HG02938 (cell line): ENCODE measurements around the gene CDYL.

ENCODE experiments used
- ATAC-seq: cut with Tn5 transposase; IDR thresholded peaks from one replicate; pipeline ENCODE4 v1.9.1; 2021; ENCODE audit warnings: mild to moderate bottlenecking, moderate library complexity; ENCODE audit not compliant: unreplicated experiment

The CDYL gene

DNA sequence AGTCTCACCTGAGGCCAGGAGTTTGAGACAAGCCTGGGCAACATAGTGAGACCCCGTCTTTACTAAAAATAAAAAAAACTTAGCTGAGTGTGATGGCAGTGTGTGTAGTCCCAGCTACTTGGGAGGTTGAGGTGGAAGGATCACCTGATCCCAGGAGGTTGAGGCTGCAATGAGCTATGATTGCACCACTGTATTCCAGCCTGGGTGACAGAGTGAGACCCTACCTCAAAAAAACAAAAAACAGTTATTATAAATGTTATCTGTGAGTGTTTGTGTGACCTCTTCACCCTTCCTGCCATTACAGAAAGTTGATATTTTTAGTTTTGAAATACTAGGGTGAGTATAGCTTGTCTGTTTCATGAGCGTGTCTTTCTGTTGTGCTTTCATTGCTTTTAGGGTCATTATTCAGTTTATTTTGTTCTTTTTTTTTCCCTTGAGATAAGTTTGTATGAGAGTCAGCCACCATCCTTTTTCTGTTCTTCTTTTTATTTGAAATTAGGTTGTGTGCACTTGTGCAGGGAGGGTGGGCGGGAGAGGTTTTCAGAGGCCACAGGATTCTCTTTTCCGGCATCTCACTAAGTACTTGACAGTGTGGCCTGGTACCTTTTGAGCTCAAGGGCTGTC lies 26.2 kb downstream of the CDYL start:
- ATAC-seq = peak; percentile 62

GRCh38 chr6:4803343-4803744 lies 27.1 kb downstream of the CDYL start:
- no peak for ATAC-seq

DNA sequence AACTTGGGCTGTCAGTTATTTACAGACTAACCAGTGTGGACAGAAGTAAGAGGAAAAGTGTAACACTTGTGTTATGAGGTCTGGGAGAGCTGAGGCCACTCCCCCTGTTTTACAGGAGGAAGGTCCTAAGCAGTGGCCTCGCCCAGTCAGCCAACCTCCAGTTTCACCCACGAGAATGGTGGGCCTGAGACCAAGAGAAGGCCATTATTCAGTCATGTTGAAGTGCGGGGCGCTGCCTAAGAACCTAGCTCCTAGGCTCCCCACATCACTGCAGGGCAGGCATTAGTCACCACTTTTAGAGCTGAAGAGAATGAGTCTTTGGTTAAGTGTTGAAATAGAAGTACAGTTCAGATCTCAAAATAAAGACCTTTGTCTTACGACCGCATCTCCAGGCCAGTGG lies 27.9 kb downstream of the CDYL start:
- ATAC-seq = no peak

DNA sequence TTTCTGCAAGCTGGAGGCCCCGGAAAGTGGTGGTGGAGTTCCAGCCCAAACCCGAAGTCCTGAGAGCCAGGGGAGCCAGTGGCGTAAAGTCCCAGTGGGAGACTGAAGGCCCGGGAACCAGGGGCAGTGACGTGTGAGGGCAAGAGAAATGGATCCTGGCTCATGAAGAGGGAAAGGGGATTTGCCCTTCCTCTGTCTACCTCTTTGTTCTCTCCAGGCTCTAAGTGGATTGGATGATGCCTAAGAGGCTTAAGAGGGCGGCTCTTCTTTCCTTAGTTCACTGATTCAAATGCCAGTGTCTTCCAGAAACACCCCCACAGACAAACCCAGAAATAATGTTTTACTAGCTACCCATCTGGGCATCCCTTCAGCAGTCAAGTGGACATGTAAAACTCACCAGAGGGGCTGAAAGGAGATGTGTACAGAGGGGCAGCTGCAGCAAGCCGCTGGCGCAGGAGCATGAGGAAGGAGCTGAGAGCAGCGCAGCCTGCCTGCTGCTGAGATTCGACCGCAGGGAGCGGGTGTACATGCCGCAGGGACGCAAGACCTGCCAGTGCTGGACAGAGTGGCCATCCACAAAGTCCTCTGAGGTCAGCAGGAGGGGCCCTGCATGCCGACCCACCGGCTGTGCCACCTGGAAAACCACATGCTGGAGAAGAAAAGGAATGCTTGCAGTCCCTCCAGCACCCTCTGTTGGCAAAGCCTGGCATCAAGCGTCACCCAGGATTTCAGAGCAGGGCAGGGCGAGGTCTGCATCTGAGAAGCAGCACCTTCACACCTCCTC lies 29.5 kb downstream of the CDYL start:
- ATAC-seq = no peak

DNA sequence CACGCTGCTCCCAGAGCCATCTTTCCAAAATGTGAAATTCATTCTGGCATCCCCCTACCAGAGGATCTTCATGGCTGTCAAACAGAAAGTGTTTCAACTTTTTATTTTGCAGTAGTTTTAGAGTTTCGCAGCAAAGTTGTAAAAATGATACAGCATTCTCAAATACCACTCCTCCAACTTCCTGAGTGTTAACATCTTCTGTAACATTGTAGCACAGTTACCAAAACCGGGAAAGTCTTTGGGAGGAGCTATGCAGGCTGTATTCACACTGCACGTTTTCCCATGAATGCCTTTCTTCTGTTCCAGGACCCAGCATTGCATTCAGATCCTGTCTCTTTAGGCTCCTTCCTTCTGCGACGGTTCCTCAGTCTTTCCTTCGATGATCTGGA lies 30.1 kb downstream of the CDYL start:
- no peak for ATAC-seq

DNA sequence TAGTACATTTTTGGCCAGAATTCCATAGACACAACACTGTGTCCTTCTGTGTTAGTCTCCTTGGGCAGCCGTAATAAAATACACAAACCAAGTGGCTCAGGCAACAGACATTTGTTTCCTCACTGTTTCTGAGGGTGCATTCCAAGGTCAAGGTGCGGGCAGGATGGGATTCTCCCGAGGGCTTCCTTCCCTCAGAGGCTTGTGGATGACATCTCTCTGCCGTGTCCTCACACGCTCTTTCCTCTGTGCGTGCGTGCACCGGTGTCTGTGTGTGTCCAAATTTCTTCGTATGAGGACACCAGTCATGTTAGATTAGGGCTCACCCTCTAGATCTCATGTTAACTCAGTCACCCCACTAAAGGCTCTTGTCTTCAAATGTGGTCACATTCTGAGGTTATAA lies 30.6 kb downstream of the CDYL start:
- ATAC-seq = no peak

DNA sequence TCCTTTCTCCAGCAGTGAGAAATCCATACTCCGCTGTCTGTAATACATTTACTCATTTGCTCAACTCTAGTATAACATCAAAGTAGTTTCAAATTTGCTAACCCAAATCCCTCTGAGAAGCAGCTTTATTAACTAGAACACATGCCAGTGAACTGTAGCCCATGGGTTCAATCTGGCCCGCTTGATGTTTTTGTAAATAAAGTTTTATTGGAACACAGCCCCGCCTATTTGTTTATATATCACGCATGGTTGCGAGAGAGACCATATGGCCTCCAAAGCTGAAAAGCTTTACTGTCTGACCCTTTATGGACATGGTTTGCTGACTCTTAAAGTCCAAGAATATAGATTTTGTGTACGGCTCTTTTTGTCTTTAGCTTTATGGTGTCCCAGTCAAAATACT lies 32.2 kb downstream of the CDYL start:
- no peak for ATAC-seq

- no peak for ATAC-seq
These were observed 34.1 kb downstream of the CDYL start for GRCh38 chr6:4809999-4810918.

DNA sequence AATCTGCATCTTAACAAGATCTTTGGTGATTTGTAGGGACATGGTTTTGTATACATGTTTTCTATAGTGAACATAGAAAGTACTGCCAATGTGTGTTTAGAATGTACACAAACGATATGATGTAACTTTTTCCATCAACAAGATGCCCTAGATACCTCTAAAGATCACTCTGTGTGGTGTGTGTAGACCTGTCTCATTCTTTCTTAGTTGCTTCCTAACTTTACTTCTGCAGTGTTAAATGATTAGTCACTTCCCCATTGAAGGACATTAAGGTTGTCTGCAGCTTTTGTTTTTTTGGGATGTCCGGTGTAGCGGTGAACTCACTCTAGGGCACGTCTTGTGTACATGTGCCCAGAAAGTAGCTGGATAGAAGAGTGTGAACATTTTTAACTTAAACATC lies 35.9 kb downstream of the CDYL start:
- ATAC-seq = no peak

GRCh38 chr6:4813055-4813454 lies 36.9 kb downstream of the CDYL start:
- no peak for ATAC-seq

GRCh38 chr6:4814212-4814611 lies 38.0 kb downstream of the CDYL start:
- ATAC-seq = no peak

DNA sequence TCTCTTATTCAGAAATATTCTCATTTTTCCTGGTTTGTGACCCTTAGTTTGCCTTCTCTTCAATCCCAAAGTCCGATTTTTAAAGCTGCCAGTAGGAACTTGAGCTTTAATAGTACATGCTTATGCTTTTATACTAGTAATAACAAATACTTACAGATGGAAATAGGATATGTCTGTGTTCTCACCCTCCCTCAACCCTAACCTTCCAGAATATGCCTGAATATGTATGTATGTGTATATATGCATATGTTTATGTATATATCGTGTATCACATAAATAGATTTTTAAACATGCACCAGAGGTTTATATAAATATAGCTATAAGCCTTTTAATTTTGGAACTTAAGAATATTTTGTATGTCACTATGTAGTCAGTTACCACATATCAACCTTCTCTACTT lies 38.8 kb downstream of the CDYL start:
- ATAC-seq = no peak

DNA sequence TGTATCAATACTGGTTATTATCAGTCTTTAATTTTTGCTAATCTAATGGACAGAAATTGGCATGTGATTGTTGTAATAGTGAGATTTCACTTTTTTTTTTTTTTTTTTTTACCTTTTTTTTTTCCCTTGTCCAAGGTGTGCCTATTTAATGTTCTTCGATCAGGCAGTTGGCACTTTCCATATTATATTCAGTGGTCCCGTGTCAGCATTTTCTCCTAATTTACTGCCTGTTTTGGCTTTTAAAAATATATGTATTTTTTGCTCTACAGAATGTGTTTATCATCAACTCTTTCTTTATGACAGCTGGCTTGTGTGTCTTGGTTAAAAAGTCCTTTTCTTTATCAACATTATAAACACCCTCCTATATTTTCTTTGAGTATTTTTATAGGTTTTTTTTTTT lies 39.4 kb downstream of the CDYL start:
- no peak for ATAC-seq

- ATAC-seq = no peak
These were observed 40.7 kb downstream of the CDYL start for GRCh38 chr6:4816904-4817303.

GRCh38 chr6:4817551-4817950 lies 41.3 kb downstream of the CDYL start:
- no peak for ATAC-seq

DNA sequence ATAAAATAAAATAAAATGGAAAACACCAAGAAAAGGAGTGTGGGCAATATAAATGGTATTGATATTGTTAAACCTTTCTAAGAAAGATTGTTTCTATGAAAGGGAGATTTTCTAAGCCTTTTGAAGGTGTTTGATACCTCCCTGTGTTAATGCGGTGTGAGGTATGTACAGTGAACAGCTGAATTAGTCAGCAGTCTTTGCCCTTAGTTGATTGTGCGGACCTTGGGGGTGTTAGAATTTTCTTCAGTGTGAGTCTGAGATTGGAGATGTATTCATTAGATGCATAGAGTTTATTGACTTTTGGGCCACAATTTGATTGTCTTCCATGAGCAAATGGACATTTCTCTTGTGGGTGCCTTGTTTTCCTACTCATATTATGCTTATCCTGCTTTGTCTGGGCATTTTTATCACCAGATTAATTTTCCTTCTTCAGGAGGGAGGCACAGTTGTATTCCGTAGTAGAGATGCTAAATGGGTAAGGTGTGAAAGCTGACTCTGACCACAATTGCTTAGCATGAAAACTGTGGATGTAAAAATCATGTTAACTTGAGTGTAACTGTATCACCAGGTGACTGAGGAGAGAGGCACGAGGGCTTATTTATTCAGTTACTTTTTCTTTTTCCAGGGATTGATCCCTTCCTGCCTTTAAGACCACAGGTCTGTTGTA lies 42.2 kb downstream of the CDYL start:
- ATAC-seq = no peak

DNA sequence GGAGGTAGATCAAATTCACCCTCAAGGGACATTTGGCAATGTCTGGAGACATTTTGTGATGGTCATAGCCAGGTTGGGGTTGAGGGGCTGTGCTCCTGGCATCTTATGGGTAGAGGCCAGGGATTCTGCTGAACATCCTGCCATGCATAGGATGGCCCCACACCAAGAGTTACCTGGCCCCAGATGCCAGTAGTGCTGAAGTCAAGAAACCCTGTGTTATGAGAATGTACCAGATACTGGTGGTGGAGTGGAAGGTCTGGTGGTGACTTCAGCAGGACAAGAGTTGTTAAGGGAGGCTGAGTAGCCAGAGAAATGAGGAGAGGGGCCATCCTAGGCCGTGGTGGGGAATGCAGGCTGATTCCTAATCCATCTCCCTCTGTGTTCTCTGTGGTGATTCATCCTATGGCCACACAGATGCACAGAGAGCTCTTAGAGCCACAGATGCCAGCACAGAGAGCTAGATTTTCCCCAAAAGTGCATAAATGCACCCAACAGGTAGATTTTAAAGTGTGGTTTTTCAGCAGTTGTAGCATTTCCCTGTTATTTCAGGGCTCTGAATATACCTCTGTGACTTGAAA lies 43.6 kb downstream of the CDYL start:
- ATAC-seq = no peak

- no peak for ATAC-seq
These were observed 44.6 kb downstream of the CDYL start for GRCh38 chr6:4820704-4821276.

- ATAC-seq = no peak
These were observed 46.3 kb downstream of the CDYL start for GRCh38 chr6:4822476-4822875.

DNA sequence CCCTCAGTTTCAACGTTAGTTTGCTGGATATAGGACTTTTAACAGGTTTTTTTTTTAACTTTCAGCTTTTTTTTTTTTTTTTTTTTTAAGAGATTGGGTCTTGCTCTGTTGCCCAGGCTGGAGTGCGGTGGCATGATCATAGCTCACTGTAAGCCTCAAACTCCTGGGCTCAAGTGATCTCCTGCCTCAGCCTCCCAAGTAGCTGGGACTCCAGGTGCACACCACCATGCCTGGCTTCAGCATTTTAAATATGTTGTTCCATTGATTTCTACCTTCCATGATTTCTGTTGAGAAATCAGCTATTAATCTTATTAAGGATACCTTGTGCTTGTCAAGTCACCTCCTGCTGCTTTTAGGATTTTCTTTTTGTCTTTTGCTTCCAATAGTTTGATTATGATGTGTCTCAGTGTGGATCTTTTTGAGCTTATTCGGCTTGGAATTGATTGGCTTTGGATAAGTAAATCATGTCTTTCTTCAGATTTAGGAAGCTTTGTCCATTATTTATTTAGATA lies 52.0 kb downstream of the CDYL start:
- no peak for ATAC-seq
